ENCODE results near the gene THAP2. TPM values are rescaled to one million over a fixed set of nuclear protein-coding genes. Genes with fewer than 3 reads are reported as not detected.

The THAP2 gene
- total RNA-seq, 1 experiment from 2014 or later: 7.2 TPM

GRCh38 chr12:71664411-71665089, 449 bp downstream of the THAP2 start:
- peaks cover 40% of the 10 kb centered on the region for H3K4me1 ChIP-seq (ENCODE audit: low read length)
- peak overlapping the region; percentile 89 for H3K27ac ChIP-seq (ENCODE audit: low read length)
- H3K4me2 ChIP-seq (ENCODE audit: low read depth, low read length, poor library complexity, severe bottlenecking): peak overlapping the region; percentile 78
- peak overlapping the region; percentile 76 for H2AFZ ChIP-seq (ENCODE audit: low read length)
- H3K4me3 ChIP-seq (ENCODE audit: low read length): peak overlapping the region; percentile 90
- H3K9me3 ChIP-seq (ENCODE audit: low read length): no peaks in the 10 kb centered on the region
- H3K9ac ChIP-seq (ENCODE audit: low read length): peak overlapping the region; percentile 89
- peaks cover 25% of the 10 kb centered on the region for H3K36me3 ChIP-seq (ENCODE audit: insufficient read depth, low read length)
- H3K79me2 ChIP-seq (ENCODE audit: low read length): peaks cover 60% of the 10 kb centered on the region
- H3K9me2 ChIP-seq (replicated peaks; ENCODE audit: insufficient read depth, low read length): no peaks in the 10 kb centered on the region; the same call in 1 of the 2 replicates
- no peaks in the 10 kb centered on the region for H3K27me3 ChIP-seq (ENCODE audit: low read length)
- peaks cover 19% of the 10 kb centered on the region for H4K20me1 ChIP-seq (ENCODE audit: insufficient read depth, low read depth, low read length)
- DNase-seq: no peak

GRCh38 chr12:71665090-71665463, 976 bp downstream of the THAP2 start:
- peak overlapping the region; percentile 76; the same call in 1 of the 2 replicates for H2AFZ ChIP-seq (ENCODE audit: low read length)

GRCh38 chr12:71666259-71666658, 2.2 kb downstream of the THAP2 start:
- Histone ChIP-seq H3K4me2 (ENCODE audit: low read depth, low read length, poor library complexity, severe bottlenecking) (peak overlapping the region; percentile 78), H3K9ac (ENCODE audit: low read length) (peak overlapping the region; percentile 89; the same call in 1 of the 2 replicates)

More at GRCh38 chr12:71665090-71665463, 976 bp downstream of the THAP2 start:
- DNase-seq: peak; percentile 57
- Histone ChIP-seq H3K79me2 (ENCODE audit: low read length) (peaks cover 54% of the 10 kb centered on the region), H3K27ac (ENCODE audit: low read length) (peak overlapping the region; percentile 89), H3K27me3 (ENCODE audit: low read length) (no peaks in the 10 kb centered on the region), H3K4me1 (ENCODE audit: low read length) (peaks cover 40% of the 10 kb centered on the region), H3K36me3 (ENCODE audit: insufficient read depth, low read length) (peaks cover 20% of the 10 kb centered on the region; the same call in 1 of the 2 replicates), H3K9me2 (replicated peaks; ENCODE audit: insufficient read depth, low read length) (no peaks in the 10 kb centered on the region; the same call in 1 of the 2 replicates), H3K9me3 (ENCODE audit: low read length) (no peaks in the 10 kb centered on the region), H3K4me2 (ENCODE audit: low read depth, low read length, poor library complexity, severe bottlenecking) (peak overlapping the region; percentile 78), H3K9ac (ENCODE audit: low read length) (peak overlapping the region; percentile 89), H4K20me1 (ENCODE audit: insufficient read depth, low read depth, low read length) (peaks cover 19% of the 10 kb centered on the region), H3K4me3 (ENCODE audit: low read length) (peak overlapping the region; percentile 90)

GRCh38 chr12:71671311-71671710, 7.2 kb downstream of the THAP2 start:
- H2AFZ ChIP-seq (ENCODE audit: low read length): no peak overlapping the region
- no peak overlapping the region for H3K9ac ChIP-seq (ENCODE audit: low read length)
- H3K79me2 ChIP-seq (ENCODE audit: low read length): no peaks in the 10 kb centered on the region; the same call in 1 of the 2 replicates

More at GRCh38 chr12:71666259-71666658, 2.2 kb downstream of the THAP2 start:
- DNase-seq: no peak
- H2AFZ ChIP-seq (ENCODE audit: low read length): no peak overlapping the region
- peaks cover 19% of the 10 kb centered on the region for H4K20me1 ChIP-seq (ENCODE audit: insufficient read depth, low read depth, low read length)
- H3K4me3 ChIP-seq (ENCODE audit: low read length): no peak overlapping the region
- H3K36me3 ChIP-seq (ENCODE audit: insufficient read depth, low read length): peaks cover 15% of the 10 kb centered on the region; the same call in 1 of the 2 replicates
- no peaks in the 10 kb centered on the region for H3K27me3 ChIP-seq (ENCODE audit: low read length)
- H3K9me2 ChIP-seq (replicated peaks; ENCODE audit: insufficient read depth, low read length): no peaks in the 10 kb centered on the region; the same call in 1 of the 2 replicates
- no peak overlapping the region for H3K27ac ChIP-seq (ENCODE audit: low read length)
- H3K9me3 ChIP-seq (ENCODE audit: low read length): no peaks in the 10 kb centered on the region
- H3K79me2 ChIP-seq (ENCODE audit: low read length): peaks cover 45% of the 10 kb centered on the region
- H3K4me1 ChIP-seq (ENCODE audit: low read length): peaks cover 40% of the 10 kb centered on the region

GRCh38 chr12:71671816-71672215, 7.7 kb downstream of the THAP2 start:
- Histone ChIP-seq H3K9me2 (replicated peaks; ENCODE audit: insufficient read depth, low read length) (no peaks in the 10 kb centered on the region; the same call in 1 of the 2 replicates), H3K79me2 (ENCODE audit: low read length) (no peaks in the 10 kb centered on the region), H3K4me3 (ENCODE audit: low read length) (no peak overlapping the region), H2AFZ (ENCODE audit: low read length) (no peak overlapping the region), H3K4me2 (ENCODE audit: low read depth, low read length, poor library complexity, severe bottlenecking) (no peak overlapping the region), H3K27me3 (ENCODE audit: low read length) (no peaks in the 10 kb centered on the region), H3K9ac (ENCODE audit: low read length) (no peak overlapping the region), H3K27ac (ENCODE audit: low read length) (no peak overlapping the region), H3K9me3 (ENCODE audit: low read length) (no peaks in the 10 kb centered on the region), H3K36me3 (ENCODE audit: insufficient read depth, low read length) (0 out of 2 replicates have a peak, but pooled peaks cover 7% of the 10 kb centered on the region), H4K20me1 (ENCODE audit: insufficient read depth, low read depth, low read length) (no peaks in the 10 kb centered on the region), H3K4me1 (ENCODE audit: low read length) (peaks cover 17% of the 10 kb centered on the region)
- no peak for DNase-seq

More at GRCh38 chr12:71671311-71671710, 7.2 kb downstream of the THAP2 start:
- Histone ChIP-seq H3K27ac (ENCODE audit: low read length) (no peak overlapping the region), H3K4me3 (ENCODE audit: low read length) (no peak overlapping the region), H3K9me2 (replicated peaks; ENCODE audit: insufficient read depth, low read length) (no peaks in the 10 kb centered on the region; the same call in 1 of the 2 replicates), H3K4me2 (ENCODE audit: low read depth, low read length, poor library complexity, severe bottlenecking) (no peak overlapping the region), H3K27me3 (ENCODE audit: low read length) (no peaks in the 10 kb centered on the region), H3K9me3 (ENCODE audit: low read length) (no peaks in the 10 kb centered on the region), H3K4me1 (ENCODE audit: low read length) (peaks cover 17% of the 10 kb centered on the region), H3K36me3 (ENCODE audit: insufficient read depth, low read length) (0 out of 2 replicates have a peak, but pooled peaks cover 7% of the 10 kb centered on the region), H4K20me1 (ENCODE audit: insufficient read depth, low read depth, low read length) (no peaks in the 10 kb centered on the region)
- no peak for DNase-seq

- Histone ChIP-seq H3K9ac (ENCODE audit: low read length) (no peak overlapping the region), H3K9me2 (replicated peaks; ENCODE audit: insufficient read depth, low read length) (no peaks in the 10 kb centered on the region), H3K4me1 (ENCODE audit: low read length) (peaks cover 20% of the 10 kb centered on the region), H3K27me3 (ENCODE audit: low read length) (no peaks in the 10 kb centered on the region), H2AFZ (ENCODE audit: low read length) (no peak overlapping the region), H3K36me3 (ENCODE audit: insufficient read depth, low read length) (no peaks in the 10 kb centered on the region), H3K4me2 (ENCODE audit: low read depth, low read length, poor library complexity, severe bottlenecking) (no peak overlapping the region), H3K4me3 (ENCODE audit: low read length) (no peak overlapping the region), H3K27ac (ENCODE audit: low read length) (no peak overlapping the region), H3K79me2 (ENCODE audit: low read length) (no peaks in the 10 kb centered on the region), H4K20me1 (ENCODE audit: insufficient read depth, low read depth, low read length) (no peaks in the 10 kb centered on the region), H3K9me3 (ENCODE audit: low read length) (no peaks in the 10 kb centered on the region)
- no peak for DNase-seq
Measured at GRCh38 chr12:71682466-71682865, 18.4 kb downstream of the THAP2 start.

GRCh38 chr12:71683633-71684032, 19.5 kb downstream of the THAP2 start:
- Histone ChIP-seq H3K9me2 (replicated peaks; ENCODE audit: insufficient read depth, low read length) (no peaks in the 10 kb centered on the region), H3K79me2 (ENCODE audit: low read length) (peaks cover 9% of the 10 kb centered on the region), H3K9ac (ENCODE audit: low read length) (no peak overlapping the region), H3K4me3 (ENCODE audit: low read length) (no peak overlapping the region), H3K27me3 (ENCODE audit: low read length) (no peaks in the 10 kb centered on the region), H4K20me1 (ENCODE audit: insufficient read depth, low read depth, low read length) (no peaks in the 10 kb centered on the region), H3K4me2 (ENCODE audit: low read depth, low read length, poor library complexity, severe bottlenecking) (no peak overlapping the region), H3K27ac (ENCODE audit: low read length) (no peak overlapping the region), H2AFZ (ENCODE audit: low read length) (no peak overlapping the region), H3K4me1 (ENCODE audit: low read length) (peaks cover 32% of the 10 kb centered on the region), H3K36me3 (ENCODE audit: insufficient read depth, low read length) (no peaks in the 10 kb centered on the region), H3K9me3 (ENCODE audit: low read length) (no peaks in the 10 kb centered on the region)
- no peak for DNase-seq

GRCh38 chr12:71684081-71684480, 20.0 kb downstream of the THAP2 start:
- no peak overlapping the region for H3K9ac ChIP-seq (ENCODE audit: low read length)
- no peak for DNase-seq
- no peak overlapping the region for H3K4me3 ChIP-seq (ENCODE audit: low read length)
- no peaks in the 10 kb centered on the region for H4K20me1 ChIP-seq (ENCODE audit: insufficient read depth, low read depth, low read length)
- H3K4me1 ChIP-seq (ENCODE audit: low read length): peaks cover 37% of the 10 kb centered on the region
- H3K9me3 ChIP-seq (ENCODE audit: low read length): no peaks in the 10 kb centered on the region
- no peaks in the 10 kb centered on the region for H3K9me2 ChIP-seq (replicated peaks; ENCODE audit: insufficient read depth, low read length)
- H3K27ac ChIP-seq (ENCODE audit: low read length): no peak overlapping the region
- no peaks in the 10 kb centered on the region for H3K27me3 ChIP-seq (ENCODE audit: low read length)
- H2AFZ ChIP-seq (ENCODE audit: low read length): no peak overlapping the region
- no peak overlapping the region for H3K4me2 ChIP-seq (ENCODE audit: low read depth, low read length, poor library complexity, severe bottlenecking)
- peaks cover 13% of the 10 kb centered on the region for H3K79me2 ChIP-seq (ENCODE audit: low read length)
- no peaks in the 10 kb centered on the region for H3K36me3 ChIP-seq (ENCODE audit: insufficient read depth, low read length)

Data from Karpas-422 (cell line).